Stimulated activated CD8-positive, alpha-beta memory T cell treated with anti-CD3 and anti-CD28 coated beads, Interleukin-2, amount 100 ng/mL, for 48 hours (primary cell): Measurements from ENCODE around the gene CLDN4.
"Not testable (repeated sequence)": the region's sequence is repeated elsewhere in the genome, so short reads cannot be mapped to it uniquely, and the experiment has no call there.

Source experiments
- DNase-seq, 2 donors: peaks; one replicate each; pipeline ENCODE4 v3.0.0-alpha.2; 2020; ENCODE audit warnings: low read depth in 2 of 2

Gene CLDN4

GRCh38 chr7:73830681-73831583 lies at the start of gene CLDN4:
TSS of gene CLDN4 (plus strand) at chr7:73830996. CDS start at chr7:73831202, 206 bp downstream.
- no peak for DNase-seq

- DNase-seq = no peak
Measured at GRCh38 chr7:73786588-73786987, 44.2 kb upstream of the CLDN4 start.

GRCh38 chr7:73787786-73788048 lies 43.1 kb upstream of the CLDN4 start:
- not testable (repeated sequence) for DNase-seq

- no peak for DNase-seq
Measured at GRCh38 chr7:73789051-73789450, 41.7 kb upstream of the CLDN4 start.

GRCh38 chr7:73791170-73791690 lies 39.6 kb upstream of the CLDN4 start:
- not testable (repeated sequence) for DNase-seq

- not testable (repeated sequence) for DNase-seq
Measured at GRCh38 chr7:73795188-73795587, 35.6 kb upstream of the CLDN4 start.

GRCh38 chr7:73796656-73797055 lies 34.1 kb upstream of the CLDN4 start:
- DNase-seq = not testable (repeated sequence)

GRCh38 chr7:73797176-73797575 lies 33.6 kb upstream of the CLDN4 start:
- not testable (repeated sequence) for DNase-seq

- no peak for DNase-seq
Measured at GRCh38 chr7:73799282-73800141, 31.3 kb upstream of the CLDN4 start.

- no peak for DNase-seq
Measured at GRCh38 chr7:73801577-73801976, 29.2 kb upstream of the CLDN4 start.

- no peak for DNase-seq
Measured at GRCh38 chr7:73802459-73802858, 28.3 kb upstream of the CLDN4 start.

- DNase-seq = no peak
Measured at GRCh38 chr7:73809467-73809951, 21.3 kb upstream of the CLDN4 start.

GRCh38 chr7:73810998-73811360 lies 19.8 kb upstream of the CLDN4 start:
- DNase-seq = no peak

- DNase-seq = peak; percentile 34 to 54
Measured at GRCh38 chr7:73811760-73812168, 19.0 kb upstream of the CLDN4 start.

- no peak for DNase-seq
Measured at GRCh38 chr7:73812996-73813395, 17.8 kb upstream of the CLDN4 start.

GRCh38 chr7:73815436-73815835 lies 15.4 kb upstream of the CLDN4 start:
- no peak for DNase-seq

- DNase-seq = no peak
Measured at GRCh38 chr7:73817121-73817520, 13.7 kb upstream of the CLDN4 start.

- no peak for DNase-seq
Measured at GRCh38 chr7:73820013-73820412, 10.8 kb upstream of the CLDN4 start.

GRCh38 chr7:73821597-73822285 lies 9.1 kb upstream of the CLDN4 start:
- DNase-seq = not testable (repeated sequence)

GRCh38 chr7:73822319-73823173 lies 8.2 kb upstream of the CLDN4 start:
- DNase-seq = no peak

GRCh38 chr7:73823257-73823656 lies 7.5 kb upstream of the CLDN4 start:
- no peak for DNase-seq
